HG03460 (cell line): Measurements from ENCODE around the gene SPIC.
"Not testable (repeated sequence)": the region's sequence is repeated elsewhere in the genome, so short reads cannot be mapped to it uniquely, and the experiment has no call there.

Experiments used
- ATAC-seq: cut with Tn5 transposase; IDR thresholded peaks from one replicate; pipeline ENCODE4 v1.9.1; 2021; ENCODE audit not compliant: unreplicated experiment

SPIC gene

DNA sequence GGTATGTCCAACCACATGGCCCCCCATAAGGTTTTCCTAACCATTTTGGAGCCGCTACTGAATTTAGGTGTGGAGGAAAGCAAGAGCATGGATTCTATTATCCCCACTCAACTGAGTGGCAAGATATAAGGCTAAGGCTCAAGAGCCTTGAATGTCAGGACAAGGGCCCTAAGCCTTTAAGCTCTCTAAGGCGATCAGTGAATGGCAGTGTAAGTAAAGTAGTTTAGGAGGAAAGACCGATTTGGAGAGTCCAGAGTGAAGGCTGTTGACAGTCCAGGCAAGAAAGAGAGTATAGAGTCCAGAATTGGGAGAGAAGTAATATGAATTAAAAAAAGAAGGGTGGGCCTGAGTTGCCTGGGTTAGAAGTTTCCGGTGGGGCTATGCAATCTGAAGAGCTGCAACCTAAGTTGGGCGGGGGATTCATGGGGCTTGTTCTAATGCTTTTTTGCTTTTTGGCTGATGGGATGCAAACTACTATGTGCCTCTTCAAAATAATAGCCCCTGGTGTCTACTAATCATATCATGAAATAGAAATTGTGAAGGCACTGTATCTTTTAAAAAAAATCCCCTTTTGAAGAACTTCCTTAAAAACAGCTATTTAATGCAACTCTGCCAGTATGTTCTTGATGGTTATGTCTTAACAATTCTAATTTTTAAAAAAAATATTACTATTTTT lies at the start of gene SPIC:
SPIC (plus strand) TSS at position 626 of the 676 bp plus-strand sequence. CDS start 1,569 bp downstream, outside the sequence.
- ATAC-seq, result no peak

- ATAC-seq, result no peak
Measured at GRCh38 chr12:101430456-101430855, 44.7 kb upstream of the SPIC start.

GRCh38 chr12:101436136-101436535 lies 39.0 kb upstream of the SPIC start:
- no peak for ATAC-seq

DNA sequence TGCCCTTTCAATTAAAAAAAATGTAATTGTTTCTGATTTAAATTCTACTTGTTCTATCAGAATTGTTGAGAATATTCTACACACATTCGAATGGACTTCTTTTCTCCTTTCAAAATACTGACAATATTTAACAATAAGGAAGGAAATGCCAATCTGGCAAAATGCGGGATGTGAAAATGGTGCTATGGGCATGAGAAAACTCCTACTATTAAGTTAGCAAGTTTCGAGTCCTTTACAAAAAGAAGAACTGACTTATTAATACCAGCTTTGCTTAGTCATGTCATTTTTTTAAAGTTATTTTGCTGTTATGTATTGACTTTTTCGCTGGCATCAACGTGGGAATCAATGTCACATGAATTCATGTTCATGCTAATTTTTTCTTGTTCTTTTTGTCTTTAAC lies 35.9 kb upstream of the SPIC start:
- ATAC-seq, result no peak

DNA sequence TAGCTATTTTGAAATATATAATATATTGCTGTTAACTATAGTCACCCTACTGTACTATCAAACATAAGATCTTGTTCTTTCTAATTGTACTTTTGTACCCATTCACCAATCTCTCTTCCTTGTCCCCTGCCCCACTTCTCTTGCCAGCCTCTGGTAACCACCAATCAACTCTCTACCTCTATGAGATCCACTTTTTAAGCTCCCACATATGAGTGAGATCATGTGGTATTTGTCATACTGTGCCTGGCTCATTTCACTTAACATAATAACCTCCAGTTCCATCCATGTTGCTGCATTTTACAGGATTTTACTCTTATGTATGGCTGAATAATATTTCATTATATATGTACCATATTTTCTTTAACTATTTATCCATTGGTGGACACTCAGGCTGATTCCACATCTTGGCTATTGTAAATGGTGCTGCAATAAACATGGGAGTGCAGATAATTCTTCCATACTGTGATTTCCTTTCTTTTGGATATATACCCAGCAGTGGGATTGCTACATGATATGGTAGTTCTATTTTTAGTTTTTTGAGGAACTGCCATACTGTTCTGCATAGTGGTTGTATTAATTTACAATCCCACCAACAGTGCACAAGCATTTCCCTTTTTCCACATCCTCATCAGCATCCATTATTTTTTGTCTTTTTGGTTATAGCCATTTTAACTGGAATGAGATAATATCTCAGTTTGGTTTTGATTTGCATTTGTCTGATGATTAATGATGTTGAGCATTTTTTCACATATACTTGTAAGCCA lies 33.5 kb upstream of the SPIC start:
- no peak for ATAC-seq

GRCh38 chr12:101455685-101456084 lies 19.5 kb upstream of the SPIC start:
- ATAC-seq, result no peak

- no peak for ATAC-seq
Measured at GRCh38 chr12:101459642-101460346, 15.3 kb upstream of the SPIC start.

GRCh38 chr12:101468948-101469347 lies 6.2 kb upstream of the SPIC start:
- ATAC-seq, result no peak

DNA sequence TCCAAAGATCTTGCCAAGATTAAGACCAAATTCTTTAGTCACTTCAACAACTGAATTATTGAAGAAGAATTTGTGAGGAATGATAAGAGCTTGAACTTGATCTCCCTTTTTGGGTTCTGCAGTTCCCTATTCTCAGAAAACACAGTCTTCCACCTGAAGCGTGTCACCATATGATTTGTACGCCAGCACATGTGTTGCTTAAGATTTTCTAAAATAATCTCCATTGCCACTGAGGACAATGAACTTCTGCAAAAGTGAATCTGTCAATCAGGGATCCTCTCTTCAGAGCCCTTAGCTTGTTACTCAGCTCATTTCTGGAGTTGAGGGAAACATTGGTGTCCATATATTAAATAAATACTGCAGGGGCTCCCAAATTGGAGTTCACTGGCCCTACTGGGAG lies 4.2 kb upstream of the SPIC start:
- ATAC-seq, result no peak

- not testable (repeated sequence) for ATAC-seq
Measured at GRCh38 chr12:101471878-101472277, 3.3 kb upstream of the SPIC start.

DNA sequence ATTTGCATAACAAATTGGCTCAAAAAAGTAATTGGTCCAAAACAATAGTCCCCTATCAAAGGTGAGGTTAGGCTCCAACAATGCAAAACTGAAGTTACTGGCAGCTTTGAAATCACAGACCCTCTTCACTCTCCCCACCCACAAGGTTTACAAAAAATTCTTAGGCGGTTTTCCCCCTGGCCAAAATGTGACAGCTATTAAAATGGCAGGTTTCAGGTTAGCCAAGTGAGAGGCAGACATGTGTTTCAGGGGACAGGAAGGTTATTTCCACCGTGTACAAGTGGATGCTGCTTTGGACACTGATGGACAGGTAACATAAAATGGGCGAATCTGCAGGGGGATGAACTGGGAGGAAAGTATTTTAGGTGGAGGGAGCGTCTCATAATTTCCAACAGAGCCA lies 888 bp upstream of the SPIC start:
- no peak for ATAC-seq

- ATAC-seq, result no peak
Measured at GRCh38 chr12:101475751-101476305, 692 bp downstream of the SPIC start.

GRCh38 chr12:101480849-101481248 lies 5.7 kb downstream of the SPIC start:
- no peak for ATAC-seq

GRCh38 chr12:101485021-101485420 lies 9.9 kb downstream of the SPIC start:
- no peak for ATAC-seq

- no peak for ATAC-seq
Measured at GRCh38 chr12:101488469-101488868, 13.3 kb downstream of the SPIC start.

DNA sequence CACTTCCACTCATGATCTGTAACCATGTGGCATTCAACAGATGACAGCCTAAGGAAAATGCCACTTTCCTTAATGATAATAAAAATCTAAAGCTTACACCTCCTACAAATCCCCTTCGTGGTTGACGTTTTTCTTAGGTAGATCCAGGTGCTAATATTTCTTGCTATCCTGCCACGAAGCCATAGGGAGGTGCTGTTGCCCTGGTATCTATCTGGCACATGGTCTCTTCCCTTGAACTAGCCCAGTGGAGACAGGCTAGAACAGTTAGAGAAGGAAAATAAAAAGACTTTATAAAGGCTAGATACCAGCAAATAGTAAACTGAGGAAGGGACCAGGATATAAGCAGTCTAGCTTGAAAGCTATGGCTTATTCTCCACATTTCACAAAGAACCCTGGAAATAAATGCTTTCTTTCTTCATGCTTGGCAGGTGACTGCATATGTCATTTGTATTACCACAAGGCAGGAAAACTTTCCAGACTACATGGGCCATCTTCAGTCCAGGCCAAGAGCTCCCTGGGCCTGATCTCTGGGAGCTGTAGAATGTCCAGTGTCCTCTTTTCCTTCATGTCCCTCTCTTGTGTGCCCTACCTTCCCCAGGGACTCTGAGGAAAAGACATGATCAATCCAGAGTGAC lies 15.3 kb downstream of the SPIC start:
- no peak for ATAC-seq

DNA sequence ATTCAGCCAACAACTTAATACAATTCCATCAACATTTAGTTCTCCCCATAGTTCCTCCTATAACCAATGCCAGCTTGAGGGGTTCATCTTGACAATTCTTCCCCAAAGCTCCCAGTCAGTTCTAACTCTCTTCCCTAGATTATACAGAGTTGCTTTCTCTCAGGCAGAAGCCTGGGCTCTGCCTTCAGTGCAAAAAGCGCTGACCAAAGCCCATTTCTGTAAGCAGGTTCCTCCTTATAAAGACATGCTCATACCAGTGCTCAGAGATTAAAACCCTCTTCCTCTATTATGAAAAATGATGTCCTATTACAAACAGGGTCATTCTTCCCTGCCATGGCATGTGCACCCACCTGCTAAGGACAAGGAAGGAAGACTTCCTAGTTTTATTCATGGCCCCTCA lies 16.2 kb downstream of the SPIC start:
- no peak for ATAC-seq

DNA sequence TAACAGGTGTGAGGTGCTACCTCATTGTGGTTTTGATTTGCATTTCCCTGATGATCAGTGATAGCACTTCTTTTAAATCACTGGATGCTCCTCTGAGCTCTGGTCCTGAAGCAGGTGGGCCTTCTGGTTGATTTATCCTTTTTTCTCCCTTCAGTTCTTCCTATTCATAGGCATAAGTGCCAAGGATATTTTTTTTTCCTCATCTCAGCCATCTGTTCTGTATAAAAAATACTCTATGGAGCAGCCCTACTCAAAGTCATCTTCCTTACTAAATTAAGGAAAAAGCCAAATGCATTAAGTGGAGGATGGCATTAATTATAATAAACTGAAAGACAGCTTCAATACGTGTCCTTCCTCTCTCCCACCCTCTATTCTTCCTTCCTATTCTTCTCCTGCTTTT lies 18.4 kb downstream of the SPIC start:
- no peak for ATAC-seq

DNA sequence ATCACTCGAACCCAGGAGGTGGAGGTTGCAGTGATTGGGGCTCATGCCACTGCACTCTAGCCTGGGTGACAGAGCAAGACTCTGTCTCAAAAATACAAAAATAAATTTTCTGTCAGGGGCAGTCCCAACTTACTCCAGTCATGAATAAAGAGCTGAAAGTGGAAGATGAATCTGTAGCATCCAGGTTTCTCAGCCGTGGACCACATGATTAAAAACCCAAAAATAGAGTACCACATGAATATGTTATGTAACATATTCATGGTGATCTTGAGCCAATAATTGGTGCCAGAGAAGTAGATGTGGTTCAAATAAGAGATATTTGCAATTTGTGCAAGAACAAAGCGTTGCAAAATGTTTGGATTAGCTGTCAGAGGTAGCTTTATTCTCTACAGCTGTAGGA lies 23.1 kb downstream of the SPIC start:
- no peak for ATAC-seq

DNA sequence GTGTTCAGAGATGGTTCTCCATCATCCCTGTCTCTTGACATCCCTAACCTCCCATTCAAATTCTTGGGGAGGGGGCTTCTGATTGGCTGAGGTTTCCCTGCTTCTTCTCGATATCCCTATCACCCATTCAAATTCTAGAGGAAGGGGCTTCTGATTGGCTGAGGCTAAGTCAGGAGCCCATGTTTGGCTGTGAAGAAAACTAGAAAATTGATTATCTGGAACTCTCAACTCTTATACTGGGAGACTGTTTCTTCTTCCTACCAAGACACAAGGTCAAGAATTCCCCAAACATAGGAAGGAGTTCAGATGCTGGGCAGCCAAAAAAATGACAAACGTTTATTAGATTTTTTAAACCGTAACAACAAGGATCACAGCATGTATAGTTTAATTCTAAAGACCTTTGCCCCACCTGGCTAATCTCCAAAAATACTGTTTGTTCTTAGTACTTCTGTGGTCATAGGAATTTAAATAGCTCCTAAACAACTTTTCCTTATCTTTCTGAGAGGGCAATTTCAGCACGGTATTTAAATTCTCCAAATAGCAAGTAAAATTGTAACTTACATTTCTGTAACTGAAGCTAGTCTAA lies 26.4 kb downstream of the SPIC start:
- no peak for ATAC-seq

- ATAC-seq, result no peak
Measured at GRCh38 chr12:101521136-101521535, 46.0 kb downstream of the SPIC start.
